GM18520 (cell line): ENCODE data around the gene HOXB4.

ENCODE experiments used
- ATAC-seq: cut with Tn5 transposase; IDR thresholded peaks from one replicate; pipeline ENCODE4 v1.9.1; 2021; ENCODE audit not compliant: unreplicated experiment

Gene HOXB4

DNA sequence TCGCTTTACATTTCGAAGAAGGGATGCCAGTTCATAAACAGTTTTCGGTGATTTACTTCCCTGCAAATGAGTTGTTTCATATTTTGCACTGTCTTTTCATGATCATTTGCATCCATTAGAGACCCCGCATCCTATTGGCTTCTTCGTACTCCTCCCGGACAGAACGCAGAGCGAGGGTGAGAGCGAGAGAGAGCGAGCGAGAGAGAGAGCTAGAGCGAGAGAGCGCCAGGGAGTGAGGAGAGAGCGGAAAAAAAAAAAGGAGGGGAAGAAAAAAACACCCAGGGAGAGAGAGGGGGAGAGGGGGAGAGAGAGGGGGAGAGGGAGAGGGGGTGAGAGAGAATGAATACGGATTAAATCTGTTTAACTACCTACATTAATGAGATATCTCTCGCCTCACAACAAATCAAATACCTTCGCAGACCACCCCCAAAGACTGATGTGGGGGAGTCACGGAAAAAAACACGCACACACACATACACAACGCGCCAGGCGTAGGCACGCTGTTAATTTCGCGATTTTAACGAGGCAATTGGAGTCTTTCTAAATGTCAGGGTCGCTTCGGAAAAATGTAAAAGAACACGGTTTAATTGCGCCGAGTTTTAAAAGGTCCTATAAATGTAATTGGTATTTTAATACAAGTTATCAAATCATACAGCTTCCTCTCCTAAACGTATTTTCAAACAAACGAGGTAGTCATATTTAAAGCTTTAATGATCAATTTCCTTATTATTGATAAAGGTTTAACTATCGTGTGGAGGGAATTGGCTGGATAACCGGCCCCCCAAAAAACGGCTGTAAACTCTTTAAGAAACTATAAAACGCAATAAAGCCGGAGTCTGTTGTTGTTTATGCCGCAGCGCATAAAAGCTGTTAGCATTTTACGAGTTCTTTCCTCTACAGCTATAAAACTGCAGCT, 37.2 kb upstream of the HOXB4 start, which contains the start of gene HOXB8:
HOXB8 (minus strand) TSS at position 246 of the 916 bp plus-strand sequence. CDS start 588 bp downstream, outside the sequence.
- ATAC-seq = no peak

DNA sequence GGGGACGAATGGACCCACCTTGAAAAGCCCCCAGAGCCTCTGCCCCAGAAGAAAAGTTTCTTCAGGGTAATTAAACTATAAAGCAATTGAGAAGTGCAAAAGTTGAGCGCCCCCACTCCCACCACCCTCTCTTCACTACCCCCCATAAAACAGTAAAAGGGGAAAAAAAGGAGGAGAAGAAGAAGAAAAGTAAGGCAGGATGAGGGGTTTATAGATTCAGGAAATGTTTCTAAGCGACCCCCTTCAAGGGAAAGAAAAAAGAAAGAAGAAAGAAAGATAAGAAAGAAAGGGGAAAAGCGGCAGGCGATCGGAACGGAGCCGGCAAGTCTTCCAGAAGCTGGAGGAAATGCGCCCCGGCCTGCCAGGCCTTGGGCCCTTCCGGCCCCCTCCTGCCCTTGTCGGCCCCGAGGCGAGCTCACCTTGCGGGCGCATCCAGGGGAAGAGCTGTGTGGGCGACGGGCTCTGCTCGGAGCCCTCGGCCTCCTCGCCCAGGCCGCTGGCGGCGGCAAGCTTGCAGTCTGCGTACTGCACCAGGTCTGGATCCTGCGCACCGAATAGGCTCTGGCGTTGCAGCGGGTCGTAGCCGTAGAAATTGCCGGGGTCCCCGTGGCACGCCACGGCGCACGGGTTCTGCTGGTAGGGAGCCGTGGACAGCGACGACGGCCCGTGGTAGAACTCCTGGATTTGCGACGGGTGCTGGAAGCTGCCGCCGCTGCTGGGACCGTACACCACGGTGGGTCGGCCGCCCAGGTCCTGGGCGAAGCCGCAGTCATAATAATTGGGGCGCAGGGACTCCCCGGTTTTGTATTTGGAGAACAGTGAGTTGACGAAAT, 35.9 kb upstream of the HOXB4 start:
- no peak for ATAC-seq

DNA sequence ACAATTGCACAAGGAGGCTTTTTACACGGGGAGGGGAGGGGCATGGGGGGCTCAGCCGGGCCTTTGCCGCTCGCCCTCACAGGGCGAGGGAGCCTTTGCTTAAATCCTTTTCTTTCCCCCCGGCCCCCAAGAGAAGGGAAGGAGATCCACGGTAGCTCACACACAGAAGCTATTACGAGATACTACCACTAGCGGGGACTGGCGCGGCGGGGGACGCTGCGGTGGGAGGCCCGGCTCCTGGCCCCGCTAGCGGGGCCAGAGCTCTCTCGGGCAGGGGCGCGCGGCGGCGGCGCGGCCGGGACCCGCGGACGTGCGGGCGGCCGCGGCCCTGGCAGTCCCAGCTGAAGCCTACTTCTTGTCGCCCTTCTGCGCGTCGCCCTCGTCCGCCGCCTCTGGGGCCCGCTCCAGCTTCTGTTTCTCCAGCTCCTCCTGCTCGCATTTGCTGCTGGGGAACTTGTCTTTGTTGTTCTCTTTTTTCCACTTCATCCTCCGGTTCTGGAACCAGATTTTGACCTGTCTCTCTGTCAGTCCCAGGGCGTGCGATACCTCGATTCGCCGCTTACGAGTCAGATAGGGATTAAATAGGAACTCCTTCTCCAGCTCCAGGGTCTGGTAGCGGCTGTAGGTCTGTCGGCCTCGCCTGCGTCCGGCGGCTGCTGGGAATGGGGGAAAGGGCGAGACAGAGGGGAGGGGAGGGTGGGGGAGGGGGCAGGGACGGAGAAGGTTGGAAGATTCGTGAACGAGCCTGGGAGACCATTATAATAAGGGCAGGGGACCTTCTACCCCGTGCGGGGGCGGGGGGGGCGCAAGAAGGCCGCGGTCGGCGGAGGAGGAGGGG, 34.9 kb upstream of the HOXB4 start:
- ATAC-seq = no peak

DNA sequence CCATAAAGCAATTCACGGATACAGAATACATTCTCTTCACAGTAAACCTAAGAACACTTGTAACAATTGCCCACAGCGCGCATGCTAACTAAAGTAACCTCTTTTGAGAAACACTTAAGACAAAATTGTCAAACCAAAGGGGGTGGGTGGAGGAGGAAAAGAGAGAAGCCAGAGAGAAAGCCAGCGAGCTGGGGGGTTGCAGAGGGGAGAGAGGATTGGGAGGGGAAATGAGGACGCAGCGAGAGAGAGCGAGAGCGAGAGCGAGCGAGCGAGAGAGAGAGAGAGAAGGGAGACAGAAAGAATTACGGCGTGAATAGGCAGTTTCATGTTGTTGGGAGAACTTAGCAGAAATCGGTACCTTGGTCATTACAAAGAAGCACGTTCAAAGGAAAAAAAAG, 34.3 kb upstream of the HOXB4 start:
- ATAC-seq = no peak

DNA sequence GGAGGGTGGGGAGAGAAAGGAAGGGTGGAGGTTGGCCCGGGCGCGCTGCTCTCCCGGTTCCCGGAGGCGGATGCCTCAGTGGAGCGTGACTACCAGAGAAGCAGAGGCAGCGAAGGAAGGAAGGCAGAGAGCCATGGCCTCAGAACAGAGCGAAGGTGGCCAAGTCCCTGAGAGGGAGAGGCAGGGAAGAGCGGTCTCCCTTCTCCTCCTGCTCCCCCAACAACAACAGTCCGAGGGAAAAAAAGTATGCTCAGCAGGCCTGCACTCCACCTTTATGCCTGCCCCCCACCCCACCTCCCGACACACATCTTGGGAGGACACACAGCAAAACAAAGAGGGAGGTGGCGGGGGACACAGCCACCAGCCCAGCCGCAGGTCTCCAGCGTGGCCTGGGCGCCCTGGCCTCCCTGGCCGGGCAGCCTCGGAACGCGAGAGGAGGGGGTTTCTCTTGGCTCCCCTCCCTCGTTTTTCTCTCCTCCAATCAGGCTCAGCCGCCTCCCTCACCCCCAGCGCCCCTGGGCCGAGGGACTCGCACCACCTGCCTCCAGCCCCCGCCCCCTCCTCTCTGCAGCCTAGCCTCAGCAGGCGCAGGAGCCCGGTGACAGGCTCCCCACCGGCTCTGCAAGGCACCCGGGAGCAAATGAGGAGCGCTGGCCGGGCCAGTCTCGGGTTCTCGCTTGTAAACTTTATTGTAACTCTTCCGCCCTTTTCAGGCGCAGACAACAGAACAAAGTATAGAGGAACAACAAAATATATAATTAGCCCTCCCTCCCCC, 33.7 kb upstream of the HOXB4 start:
- ATAC-seq = no peak

DNA sequence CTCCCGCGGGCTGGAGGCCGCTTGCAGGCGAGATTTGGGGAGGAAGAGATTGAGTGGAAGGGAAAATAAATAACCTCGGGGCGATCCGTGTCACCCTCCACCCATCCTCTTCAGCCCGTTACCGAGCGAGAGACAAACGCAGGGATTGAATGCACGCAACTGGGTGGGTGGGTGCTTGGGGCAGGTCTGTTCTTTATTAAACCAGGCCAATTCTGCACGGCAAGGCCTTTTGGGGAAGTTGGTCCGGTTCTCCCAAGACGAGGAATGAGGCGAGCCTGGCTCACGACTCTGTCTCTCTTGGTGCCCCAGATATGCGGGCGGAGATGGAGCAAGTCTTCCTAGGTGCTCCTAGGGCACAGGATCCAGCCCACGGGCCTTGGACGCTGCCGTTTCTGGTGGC, 33.1 kb upstream of the HOXB4 start:
- ATAC-seq = no peak

DNA sequence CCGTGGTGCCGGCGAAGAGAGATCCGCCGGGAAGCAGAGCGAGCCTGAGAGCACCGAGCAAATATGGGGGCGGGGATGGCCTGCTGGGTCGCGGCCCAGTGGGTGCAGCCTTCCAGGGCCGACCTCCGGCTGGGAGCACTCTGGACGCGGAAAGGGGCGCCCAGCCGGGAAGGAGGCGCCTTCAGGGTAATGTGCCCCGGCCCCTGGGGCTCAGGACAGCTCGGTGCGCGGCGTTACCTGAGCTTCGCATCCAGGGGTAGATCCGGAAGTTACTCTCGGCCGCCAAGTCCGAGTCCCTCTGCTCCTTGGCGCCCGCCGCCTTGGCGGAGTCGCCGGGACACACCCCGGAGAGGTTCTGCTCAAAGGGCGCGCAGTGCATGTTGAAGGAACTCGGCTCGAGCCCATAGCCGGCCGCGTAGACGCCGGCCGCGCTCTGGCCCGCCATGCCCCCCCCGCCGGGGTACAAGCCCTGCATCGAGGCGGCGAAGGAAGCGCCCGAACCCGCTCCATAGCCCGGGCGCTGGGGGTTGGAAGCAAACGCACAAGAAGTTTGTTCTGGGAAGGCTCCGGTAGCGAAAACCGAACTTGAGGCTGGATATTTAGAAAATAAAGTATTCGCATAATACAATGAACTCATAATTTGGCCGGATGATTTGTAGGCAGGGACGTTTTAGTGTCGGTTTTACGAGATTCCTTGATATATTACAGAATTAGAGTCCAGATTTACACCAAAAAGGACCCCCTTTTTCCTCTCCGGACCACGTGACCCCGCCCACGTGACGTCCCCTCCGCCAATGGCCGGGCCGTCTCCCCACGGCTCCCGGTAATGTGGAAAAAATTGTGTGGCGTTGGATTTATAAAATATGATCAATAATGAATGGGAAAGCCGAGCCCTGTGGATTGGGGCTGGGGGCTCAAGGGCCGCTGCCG, 32.4 kb upstream of the HOXB4 start, which contains the start of gene HOXB7:
HOXB7 (minus strand) TSS at position 736 of the 930 bp plus-strand sequence; CDS start at position 637, 99 bp downstream.
- ATAC-seq = no peak

DNA sequence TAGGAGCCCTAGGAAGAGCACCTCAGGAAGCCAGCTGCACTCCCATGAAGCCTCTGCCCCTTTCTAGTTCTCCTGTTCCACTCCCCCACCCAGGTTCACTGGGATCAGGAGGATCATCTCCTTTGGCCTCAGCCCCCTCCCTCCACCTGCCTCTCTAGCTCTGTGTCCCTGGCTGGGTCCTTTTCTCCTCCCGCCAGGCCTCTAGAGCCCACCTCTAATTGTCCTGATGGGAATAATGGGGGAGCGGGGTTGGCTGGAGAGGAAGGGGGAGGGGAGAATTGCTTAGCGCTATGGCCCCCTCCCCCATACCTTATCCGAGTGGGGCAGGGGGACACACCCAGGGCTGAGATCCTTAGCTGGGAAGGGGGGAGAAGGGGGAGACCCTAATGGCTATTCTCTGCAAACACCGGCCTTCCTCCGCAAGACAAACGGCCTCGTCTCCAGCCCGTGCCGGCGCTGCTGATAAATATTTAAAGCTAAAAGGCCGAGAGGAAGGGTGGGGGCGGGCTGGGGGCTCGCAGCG, 31.7 kb upstream of the HOXB4 start:
- ATAC-seq = no peak

DNA sequence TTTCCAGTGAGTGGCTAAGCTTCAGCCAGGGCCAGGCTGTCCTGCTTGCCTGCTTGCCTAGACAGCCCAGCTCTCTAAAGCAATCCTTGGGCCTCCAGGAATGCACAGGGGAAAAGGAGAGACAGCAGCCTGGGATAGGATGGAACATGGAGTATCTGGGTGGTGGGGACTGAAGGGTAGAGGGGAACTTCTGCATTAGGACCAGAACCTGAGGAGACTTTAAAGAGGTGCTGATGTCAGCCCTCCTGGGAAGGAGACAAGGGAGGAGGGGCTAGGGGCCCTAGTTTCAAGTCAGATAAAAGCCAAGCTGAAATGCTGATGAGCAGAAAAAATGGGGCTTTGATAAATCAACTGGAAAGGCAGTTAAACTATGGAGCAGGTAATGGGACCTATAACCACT, 30.9 kb upstream of the HOXB4 start:
- ATAC-seq = no peak

DNA sequence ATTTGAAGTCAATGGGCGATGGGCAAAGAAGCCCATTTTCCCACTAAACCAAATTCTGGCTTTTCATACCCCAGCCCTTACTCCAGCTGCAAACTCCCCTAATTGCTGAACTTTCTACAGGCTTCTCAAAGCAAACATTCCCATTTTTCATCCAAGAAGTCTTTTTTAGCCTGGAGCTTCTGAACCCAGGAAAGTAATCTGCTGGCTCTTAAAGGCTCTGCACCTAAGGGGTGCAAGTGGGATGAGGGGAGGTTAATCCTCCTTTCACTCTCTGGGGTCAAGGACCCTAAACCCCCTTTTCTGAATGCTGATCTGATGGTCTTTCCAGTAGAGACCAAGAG, 30.3 kb upstream of the HOXB4 start:
- ATAC-seq = no peak

DNA sequence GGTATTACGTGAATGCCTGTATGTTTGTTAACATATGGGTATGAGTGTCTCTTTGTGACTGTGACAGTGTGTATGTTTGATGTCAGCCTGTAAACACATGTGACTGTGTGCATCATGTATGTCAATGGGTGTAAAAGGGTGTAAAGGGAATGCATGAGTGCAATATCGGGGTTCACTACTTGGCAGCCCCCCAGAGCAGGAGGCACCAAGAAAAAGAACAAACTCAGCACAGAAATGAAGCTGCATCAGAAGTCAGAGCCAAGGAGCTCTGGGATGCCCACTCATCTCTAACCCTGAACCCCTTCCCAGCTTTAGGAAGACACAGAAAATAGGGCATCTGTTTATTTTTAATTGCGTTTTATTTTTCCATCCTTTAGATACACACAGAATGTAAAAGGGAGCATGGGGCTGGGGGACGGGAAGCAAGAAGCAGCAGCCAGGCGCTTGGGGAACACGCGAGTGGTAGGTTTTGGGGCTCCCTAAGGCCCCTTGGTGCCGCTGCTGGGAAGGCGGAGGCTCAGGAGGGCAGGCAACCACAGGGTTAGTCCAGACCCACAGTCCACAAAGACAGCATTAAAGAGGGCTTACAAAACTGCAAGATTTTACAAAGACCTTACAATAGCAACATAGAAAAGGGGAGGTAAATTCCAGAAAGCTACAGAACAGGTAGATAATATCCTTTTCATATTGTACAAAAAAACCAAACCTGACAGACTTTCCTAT, 28.9 kb upstream of the HOXB4 start:
- no peak for ATAC-seq

DNA sequence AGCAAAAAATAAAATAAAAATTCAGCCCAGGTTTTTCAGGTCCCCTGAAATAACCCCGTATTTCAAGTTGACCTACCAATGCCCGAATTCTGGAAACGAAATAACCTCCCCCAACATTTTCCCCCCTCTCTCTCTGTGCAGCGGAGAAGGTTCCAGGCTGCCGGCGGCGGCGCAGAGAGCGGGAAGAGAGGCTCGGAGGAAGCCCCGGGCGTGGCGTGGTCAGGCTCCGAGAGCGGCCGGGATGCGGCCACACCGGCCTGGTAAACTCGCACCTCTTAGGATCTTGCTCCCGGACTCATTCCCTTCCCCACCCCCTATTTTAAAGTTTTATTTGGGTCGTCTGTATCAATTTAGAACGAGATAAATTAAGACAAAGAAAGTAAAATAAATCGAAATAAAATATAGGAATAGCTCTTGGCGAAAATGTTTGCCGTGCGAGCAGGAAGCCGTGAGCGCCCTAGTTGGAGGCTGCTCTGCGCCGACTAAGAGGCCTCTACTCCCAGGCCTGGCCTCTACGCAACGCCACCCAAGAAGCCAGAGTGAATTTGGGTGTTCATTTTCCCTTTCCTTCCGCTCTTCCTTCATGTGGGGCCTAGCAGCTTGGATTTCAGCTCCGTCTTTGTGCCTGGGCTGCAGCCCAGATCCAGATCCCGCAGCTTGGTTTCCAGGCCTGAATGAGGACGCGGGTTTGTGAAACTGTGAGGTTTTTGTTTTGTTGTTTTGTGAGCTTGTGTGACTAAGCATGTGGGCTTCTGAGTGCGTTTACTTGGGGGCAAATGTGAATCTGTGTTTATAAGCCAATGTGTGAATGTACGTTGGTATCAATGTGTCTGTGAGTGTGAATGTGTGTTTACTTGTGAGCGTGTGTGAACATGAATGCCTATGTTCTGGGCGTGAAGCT, 28.1 kb upstream of the HOXB4 start:
- ATAC-seq = no peak

DNA sequence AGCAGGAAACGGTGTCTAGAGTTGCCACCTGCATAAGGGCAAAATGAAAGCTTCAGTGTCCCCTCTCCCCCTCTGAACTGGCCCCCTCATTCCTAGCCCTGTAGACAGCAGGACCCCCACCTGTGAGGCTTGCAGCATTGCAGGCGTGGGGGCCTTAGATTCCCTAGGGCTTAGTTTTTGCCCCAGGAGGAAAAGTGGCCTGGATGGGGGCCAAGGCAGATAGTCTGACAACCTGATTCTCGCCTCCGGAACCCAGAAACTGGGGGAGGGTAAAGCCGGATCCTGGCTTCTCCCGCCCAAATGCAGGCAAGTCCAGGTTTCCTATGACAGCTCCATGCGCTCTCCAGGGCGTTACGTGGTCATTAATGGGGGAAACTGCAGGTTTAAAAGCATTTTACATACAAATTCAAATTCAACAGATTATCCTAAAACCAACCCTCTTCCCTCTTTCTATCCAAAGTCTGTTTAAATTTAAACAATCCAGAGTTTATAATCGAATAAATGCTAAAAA, 27.3 kb upstream of the HOXB4 start:
- no peak for ATAC-seq

DNA sequence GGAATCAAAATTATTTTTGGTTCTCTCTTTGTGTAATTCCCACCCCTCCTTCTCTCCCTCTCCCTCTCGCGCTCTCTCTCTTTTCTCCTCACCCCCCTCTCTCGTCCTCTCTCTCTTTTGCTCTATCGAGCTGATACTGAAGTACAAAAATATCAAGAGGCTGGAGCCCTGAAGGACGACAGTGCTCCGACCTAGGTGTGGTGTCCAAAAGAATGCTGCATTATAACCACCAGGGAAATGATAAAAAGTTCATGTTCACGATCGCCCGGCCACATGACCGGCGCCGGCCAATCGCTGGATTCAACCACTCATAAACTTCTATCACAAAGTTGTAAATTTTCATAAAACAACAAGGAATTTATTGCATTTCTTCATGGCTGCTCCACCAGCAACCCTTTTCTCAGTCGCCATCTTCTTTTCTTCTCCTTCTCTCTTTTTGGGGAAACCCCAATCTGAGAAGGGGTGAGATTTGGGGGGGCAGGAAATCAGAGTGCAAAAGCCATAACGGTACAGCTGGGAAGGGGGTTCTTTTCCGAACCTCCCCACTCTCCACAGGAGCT, 26.7 kb upstream of the HOXB4 start, which contains the start of gene HOXB6:
HOXB6 (minus strand) TSS at position 217 of the 560 bp plus-strand sequence. CDS start 6,836 bp downstream, outside the sequence.
- no peak for ATAC-seq

DNA sequence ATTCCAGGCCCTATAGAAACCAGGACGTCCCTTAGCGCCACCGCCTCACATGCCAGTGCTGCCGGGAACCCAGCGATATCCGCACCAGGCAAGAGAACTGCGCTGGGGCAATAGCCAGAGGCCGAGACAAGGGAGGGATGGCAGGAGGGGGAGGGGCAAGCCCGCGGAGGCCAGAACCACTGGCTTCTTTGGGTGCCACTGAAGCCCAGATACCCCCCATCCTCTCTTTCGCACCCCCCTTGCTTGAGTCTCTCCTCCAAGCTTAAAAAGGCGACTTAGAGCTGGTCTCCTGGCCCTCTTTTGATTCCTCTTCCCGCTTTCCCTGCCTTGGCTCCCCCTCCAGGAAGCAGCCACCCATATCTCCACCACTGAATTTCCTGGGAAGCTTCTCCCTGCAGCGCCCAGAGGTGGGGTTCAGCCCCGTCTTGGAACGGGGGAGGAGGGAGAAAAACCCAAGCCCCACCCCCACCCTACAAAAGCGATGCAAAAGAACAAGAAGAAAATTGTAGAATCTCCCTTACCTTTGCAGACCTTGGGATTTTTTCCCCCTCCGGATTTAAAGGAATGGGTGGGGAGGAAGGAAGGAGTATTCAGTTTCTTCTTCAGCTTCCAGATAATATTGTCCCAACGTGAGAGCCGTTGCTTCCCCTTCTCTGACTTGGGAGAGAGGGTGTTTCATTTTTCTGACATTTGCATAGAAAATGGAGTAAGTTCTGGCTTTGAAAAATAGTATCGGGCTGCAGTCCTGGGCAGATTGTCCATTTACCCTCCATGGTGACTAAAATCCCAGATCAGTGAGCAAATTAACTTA, 26.0 kb upstream of the HOXB4 start:
- no peak for ATAC-seq
